GM21423 (cell line): ENCODE results near the gene DECR2.
"Not testable (repeated sequence)": the region's sequence is repeated elsewhere in the genome, so short reads cannot be mapped to it uniquely, and the experiment has no call there.

Experiments used
- ATAC-seq: cut with Tn5 transposase; IDR thresholded peaks from one replicate; pipeline ENCODE4 v1.9.1; 2021; ENCODE audit warnings: mild to moderate bottlenecking, moderate library complexity; ENCODE audit not compliant: unreplicated experiment

Gene DECR2

DNA sequence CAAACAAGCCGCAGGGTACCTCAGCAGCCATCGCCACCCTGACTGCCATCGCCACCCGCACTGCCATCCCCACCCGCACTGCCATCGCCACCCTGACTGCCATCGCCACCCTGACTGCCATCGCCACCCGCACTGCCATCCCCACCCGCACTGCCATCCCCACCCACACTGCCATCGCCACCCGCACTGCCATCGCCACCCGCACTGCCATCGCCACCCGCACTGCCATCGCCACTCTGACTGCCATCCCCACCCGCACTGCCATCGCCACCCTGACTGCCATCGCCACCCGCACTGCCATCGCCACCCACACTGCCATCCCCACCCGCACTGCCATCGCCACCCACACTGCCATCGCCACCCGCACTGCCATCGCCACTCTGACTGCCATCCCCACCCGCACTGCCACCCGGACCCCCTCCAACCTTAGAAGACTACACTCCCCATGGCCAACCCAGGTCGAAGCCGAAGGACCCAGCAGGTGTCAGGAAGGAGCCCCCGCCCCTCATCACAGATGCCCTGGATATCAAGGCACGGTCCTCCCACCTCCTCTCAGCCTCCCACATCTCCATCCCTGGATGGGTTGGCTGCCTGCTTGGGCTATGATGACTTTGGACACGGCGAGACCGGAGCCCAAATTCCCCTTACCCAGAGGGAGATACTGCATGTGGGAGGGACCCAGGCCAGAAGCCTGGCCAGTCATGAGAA, 23.4 kb upstream of the DECR2 start:
- ATAC-seq, result not testable (repeated sequence)

DNA sequence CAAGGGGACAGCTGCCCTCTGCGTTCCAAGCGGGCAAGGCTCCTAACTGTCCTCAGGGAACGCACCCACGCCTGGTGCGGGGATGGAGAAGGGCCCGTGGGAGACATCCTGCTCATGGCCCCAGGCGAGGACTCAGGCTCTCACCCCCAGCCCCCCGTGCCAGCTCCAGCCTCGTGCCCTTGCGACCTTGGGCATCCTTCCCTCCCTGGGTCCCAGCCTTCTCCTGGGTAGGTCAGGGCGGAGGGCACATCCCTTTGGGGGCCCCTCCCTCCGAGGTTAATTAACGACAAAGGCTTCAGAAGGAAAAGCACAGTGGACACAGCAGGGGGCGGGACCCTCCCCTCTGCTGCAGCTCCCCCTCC, 22.9 kb upstream of the DECR2 start:
- no peak for ATAC-seq

DNA sequence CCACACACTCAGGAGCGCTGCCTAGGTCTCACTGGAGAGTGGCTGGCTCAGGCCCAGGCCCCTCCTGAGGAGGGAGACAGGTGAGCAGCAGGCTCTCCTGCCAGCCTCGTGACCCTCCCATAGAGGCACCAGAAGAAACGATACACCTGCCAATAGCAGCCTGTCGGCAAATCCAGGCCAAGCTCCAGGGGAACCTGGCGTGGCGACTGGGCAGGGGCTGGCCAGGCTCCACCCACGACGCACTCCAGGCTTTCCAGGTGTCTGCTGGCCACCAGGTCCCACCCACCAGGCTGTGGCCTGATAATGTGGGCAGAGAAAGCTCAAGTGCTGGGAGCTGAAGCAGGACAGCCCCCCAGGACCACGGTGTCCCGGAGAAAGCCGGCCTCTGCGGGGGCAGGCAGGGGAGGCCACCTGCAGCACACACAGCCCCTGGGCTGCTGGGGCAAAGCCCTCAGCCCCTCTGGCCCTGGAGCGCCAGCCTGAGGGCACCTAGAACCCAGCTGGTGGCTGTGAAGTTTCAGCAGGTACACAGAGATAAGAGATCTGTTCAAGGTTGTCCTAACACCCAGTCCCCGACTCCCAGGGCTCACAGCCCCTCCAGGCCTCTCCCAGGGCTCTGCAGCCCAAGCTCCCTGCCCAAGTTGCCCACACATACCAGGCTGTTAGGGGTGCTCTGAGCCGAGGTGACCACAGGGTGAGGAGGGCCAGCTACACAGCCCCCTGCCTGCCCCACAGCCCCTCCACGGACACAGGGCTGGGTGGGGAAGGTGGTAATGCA, 22.3 kb upstream of the DECR2 start:
- no peak for ATAC-seq

DNA sequence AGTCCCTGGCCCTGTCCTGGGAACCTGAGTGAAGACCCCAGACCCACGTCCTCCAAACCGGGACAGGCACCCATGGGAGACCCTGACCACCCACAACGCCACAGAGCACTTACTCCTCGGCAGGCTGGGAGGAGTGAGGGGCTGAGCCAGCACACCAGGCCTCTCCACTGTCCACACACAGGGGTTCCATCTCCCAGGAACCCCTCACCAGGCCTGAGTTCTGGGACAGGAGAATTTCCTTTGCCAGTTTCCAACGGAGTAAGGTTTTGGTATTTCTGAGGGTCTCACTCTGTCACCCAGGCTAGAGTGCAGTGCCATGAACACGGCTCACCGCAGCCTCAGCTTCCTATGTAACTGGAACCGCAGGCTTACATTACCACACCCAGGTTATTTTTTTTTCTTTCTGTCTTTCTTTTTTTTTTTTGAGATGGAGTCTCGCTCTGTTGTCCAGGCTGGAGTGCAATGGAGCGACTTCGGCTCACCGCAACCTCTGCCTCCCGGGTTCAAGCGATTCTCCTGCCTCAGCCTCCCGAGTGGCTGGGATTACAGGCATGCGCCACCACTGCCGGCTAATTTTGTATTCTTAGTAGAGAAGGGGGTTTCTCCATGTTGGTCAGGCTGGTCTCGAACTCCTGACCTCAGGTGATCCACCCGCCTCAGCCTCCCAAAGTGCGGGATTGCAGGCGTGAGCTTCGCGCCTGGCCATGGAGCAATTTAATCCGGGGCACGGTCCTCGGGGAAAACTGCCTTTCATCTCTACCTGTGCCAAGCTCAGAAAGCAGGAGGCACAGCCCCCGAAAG, 21.5 kb upstream of the DECR2 start:
- ATAC-seq, result no peak

DNA sequence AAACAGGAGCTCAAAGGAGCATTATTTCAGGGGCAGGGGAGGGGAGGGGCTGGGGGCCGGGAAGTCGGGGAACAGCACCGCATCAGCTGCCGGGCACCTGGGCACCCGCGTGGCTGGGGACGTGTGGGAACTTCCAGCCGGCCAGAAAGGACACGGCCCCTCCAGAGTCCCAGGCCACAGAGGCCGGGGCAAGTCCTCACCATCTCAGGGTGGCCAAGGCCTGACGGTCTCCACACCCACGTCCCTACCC, 21.0 kb upstream of the DECR2 start:
- ATAC-seq, result no peak

DNA sequence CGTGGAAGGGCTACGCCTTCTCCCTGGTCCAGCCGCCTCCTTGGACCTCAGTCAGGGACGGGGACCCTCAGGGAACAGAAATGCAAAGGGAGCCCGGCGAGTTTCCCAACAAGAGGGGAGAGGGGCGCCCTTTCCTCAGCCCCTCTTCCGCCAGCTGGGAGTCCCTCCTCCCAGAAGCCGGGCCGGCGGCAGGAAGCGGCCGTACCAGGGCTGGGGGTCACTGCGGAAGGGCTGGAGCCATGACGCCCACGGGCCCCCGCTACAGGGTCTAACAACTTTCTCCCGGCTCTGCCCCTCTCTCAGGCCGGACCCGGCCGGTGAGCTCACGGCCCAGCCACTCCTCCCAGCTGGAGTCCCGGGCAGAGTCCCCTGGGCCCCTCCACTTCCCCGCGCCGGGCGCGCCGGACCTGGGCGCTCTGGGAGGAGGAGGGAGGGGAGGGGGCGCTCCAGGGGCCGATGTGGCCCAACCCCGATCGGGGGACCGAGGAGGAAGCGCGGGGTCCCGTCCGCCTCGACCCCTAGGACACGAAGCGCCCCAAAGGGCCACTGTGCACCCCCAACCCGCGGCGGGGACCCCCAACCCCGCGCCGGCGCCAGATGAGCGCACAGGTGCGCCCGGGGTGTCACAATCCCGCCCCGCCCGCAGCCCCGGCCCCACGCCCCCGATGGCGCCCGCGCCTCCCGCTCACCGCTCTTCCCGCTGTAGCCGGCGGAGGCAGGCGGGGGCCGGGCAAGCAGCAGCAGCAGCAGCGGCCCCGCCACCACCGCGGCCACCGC, 20.5 kb upstream of the DECR2 start:
- ATAC-seq, result no peak

DNA sequence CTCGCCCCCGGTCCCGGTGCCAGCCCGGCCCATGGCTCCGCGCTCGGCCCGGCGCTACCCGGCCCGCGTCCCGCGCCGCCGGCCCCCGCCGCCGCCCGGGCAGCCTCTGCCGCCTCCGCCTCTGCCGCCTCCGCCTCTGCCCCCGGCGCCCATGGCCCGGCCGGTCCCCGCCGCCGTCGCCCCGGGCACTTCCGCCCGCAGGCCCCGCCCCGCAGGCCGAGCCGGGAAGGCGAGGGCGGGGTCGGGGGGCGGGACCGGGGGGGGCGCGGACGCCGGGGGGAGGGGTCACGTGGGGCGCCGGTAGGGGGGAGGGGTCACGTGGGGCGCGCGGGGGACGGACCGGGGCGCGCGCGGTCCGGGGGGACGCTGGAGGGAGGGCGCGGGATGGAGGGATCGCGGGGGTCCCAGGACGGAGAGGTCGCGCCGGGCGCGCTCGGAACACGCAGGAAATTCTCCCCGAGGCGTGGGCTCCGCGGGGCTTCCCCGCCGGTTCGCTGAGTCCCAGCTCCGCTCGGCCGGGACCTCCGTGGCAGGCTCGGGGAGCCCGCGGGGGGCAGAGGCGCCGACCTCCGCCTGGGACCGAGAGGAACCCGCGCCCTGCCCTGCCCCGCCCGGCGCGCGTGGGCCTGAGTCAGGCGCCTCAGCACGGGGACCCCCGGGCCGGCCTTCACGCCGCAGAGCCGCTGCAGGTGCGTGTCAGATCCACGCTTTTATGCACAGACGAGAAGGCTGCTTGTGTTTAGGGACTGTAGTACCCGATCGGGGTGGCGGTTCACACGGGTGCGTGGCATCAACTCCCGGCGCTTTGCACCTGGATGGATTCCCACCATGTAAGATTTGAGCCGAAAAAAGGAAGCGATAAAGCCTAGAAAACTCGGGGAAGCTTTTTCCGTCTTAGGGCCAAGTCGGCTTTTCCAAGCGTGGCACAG, 19.6 kb upstream of the DECR2 start, which contains the start of gene PGAP6:
PGAP6 (minus strand) TSS at position 190 of the 929 bp plus-strand sequence; CDS start at position 33, 157 bp downstream.
- peak; percentile 49 for ATAC-seq

DNA sequence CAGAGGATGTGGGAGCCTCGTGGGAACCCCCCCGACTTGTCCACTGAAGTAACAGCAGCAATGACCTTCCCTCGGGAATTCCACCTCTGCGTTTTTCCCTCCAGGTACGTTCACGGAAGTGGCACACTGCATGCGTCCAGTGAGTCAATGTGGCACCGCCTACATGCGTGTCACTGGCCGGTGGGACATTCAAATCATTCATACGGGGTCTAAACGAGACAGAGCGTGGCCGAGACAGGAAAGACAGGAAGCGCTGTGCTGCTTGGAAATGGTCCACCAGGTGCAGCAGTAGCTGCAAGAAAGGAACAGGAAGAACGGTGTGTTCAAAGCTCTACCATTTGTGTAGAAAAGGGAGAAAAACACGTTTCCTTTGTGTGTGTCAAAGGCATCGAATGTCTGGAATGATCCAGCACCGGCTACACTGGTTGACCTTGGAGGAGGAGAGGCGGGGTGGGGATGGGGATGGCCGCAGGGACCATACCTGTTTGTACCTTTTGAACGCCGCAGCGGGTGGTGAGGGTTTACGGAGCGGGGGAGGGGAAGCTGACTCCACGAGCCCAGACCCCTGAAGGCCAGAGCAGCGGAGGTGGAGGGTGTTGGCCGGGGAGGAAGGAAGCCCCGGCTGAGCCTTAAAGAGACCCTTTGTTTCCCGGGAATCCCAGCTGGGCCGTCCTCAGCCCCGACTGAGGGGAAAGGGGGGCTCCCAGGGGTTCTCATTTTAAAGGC, 18.2 kb upstream of the DECR2 start:
- ATAC-seq, result peak; percentile 37

DNA sequence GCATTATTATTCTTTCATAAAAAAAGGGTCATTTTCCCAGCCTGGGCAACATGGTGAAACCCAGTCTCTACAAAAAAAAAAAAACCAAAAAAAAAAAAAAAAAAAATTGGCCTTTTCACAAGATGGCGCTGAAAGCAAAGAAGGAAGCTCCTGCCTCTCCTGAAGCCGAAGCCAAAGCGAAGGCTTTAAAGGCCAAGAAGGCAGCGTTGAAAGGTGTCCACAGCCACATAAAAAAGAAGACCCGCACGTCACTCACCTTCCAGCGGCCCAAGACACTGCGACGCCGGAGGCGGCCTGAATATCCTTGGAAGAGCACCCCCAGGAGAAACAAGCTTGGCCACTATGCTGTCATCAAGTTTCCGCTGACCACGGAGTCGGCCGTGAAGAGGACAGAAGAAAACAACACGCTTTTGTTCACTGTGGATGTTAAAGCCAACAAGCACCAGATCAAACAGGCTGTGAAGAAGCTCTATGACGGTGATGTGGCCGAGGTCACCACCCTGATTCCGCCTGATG, 15.0 kb upstream of the DECR2 start:
- ATAC-seq, result no peak

DNA sequence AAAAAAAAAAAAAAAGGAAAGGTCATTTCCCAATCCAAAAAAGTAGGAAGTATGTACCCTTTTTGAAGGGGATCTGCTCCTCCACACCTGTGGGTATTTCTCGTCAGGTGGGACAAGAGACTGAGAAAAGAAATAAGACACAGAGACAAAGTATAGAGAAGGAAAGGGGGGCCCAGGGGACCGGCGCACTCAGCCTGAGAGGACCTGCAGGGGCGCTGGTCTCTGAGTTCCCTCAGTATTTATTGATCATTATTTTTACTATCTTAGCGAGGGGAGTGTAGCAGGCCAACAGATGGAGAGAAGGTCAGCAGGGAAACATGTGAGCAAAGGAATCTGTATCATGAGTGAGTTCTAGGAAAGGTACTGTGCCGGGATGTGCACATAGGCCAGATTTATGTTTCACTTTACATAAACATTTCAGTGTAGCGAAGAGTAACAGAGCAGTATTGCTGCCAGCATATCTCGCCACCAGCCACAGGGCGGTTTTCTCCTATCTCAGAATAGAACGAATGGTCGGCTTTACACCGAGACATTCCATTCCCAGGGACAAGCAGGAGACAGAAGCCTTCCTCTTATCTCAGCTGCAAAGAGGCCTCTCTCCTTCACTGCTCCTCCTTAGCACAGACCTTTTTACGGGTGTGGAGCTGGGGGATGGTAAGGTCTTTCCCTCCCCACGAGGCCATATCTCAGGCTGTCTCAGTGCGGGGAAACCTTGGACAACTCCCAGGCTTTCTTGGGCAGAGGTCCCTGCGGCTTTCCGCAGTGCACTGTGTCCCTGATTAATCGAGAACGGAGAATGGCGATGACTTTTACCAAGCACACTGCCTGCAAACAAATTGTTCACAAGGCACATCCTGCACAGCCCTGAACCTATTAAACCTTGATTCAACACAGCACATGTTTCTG, 13.7 kb upstream of the DECR2 start:
- ATAC-seq, result not testable (repeated sequence)

DNA sequence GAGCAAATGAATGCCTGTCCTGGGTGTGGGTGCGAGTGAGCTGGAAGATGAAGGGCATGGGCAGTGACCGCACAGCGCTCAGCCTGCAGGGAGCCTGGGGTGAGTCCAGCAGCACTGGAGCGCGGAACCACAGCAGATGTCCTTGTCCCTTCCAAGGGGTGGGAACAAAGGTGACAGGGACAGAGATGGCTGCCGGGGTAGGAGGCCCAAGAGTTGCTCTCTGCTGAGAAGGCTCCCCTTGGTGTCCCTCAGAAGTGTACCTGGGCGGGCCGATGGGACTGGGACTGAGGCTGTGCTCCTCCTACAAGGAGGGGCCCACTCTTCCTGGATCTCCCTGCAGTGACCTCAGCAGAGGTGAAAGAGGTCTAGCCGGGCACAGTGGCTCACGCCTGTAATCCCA, 12.3 kb upstream of the DECR2 start:
- ATAC-seq, result no peak

DNA sequence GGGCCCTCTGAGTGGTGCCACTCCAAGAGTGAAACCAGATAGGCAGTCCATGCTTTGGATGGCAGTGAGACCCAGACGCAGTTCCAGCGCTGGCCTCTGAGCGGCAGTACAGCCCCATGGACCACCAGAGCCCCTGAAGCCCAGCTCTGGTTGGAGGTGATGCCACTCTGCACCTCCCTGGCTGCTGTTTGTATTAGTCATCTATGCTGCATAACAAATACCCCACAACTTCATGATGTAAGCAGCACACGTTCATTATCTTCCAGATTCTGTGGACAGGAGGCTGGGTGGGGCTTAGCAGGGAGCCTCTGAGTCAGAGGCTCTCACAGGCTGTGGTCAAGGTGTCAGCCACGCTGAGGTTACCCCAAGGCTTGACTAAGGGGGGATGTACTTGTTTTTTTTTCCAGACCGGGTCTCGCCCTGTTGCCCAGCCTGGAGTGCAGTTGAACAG, 9.8 kb upstream of the DECR2 start:
- ATAC-seq, result no peak

DNA sequence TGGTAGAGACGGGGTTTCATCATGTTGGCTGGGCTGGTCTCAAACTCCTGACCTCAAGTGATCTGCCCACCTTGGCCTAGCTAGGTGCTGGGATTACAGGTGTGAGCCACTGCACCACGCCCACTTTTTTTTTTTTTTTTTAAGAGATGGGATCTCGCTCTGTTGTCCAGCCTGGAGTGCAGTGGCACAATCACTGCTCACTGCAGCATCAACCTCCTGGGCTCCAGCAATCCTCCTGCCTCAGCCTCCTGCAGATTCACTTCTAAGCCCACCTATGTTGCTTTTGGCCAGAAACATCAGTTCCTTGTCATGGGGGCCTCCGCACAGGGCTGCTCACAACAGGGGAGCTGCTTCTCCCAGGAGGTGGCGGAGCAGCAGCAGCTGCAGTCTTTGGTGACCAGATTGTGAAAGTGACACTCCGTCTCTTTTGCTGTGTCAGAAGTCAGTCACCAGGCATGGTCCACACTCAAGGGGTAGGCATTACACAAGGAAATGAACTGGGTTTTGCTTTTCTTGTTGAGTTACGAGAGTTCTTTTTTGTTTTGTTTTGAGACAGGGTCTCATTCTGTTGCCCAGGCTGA, 9.1 kb upstream of the DECR2 start:
- ATAC-seq, result no peak

DNA sequence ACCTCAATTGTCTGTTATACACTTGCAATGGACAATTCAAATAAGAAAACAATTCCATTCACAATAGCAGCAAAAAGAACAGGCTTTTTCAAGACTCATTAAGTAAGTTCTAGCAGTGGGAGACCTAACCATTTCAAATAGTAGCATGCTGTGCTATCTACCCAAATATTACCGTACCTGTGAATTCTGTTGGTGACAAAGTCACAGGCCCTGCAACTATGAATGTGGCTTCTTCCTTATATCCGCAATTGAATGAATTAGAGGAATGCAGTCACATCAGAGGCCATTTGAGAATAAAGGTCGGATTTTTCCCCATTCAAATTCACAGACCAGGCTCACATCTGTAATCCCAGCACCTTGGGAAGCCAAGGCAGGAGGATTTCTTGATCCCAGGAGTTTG, 5.5 kb upstream of the DECR2 start:
- no peak for ATAC-seq

DNA sequence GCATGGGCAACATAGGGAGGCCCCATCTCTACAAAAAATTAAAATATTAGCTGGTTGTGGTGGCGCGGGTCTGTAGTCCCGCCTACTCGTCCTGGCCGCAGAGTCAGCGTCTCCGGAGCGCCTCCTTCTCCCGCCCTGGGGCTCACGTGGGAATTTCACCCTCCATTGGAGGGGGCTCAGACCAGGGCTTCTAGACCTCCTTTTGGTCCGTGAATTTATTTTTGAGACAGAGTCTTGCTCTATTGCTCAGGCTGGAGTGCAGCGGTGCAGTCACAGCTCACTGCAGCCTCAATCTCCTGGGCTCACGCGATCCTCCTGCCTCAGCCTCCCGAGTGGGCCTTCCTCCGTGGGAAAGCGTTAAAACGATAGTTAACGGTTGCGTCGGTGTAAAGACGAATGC, 5.1 kb upstream of the DECR2 start:
- no peak for ATAC-seq

DNA sequence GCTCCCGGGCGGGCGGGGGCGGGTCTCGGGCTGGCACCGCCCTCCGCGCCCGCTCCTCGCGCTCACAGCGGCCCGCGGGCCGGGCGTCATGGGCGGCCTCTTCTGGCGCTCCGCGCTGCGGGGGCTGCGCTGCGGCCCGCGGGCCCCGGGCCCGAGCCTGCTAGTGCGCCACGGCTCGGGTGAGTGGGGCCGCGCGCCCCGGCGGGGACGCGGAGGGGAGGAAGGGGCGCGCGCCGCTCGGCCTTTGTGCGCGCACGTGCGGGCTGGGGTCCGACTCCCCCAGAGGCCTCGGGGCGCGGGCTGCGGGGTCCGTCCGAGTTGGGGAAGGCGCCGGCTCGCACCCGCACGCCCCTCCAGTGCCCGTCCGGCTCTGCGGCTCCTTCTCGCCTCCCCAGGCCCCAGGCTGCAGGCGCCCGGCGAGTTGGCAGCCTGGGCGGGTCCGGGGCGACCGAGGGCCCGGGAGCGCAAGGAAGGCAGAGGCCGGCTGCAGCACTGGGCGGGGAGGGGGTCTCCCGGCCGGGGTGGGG, 4.5 kb upstream of the DECR2 start, which contains the start of gene NME4:
NME4 (plus strand) TSS at position 65 of the 527 bp plus-strand sequence; CDS start at position 89, 24 bp downstream.
- ATAC-seq, result no peak

DNA sequence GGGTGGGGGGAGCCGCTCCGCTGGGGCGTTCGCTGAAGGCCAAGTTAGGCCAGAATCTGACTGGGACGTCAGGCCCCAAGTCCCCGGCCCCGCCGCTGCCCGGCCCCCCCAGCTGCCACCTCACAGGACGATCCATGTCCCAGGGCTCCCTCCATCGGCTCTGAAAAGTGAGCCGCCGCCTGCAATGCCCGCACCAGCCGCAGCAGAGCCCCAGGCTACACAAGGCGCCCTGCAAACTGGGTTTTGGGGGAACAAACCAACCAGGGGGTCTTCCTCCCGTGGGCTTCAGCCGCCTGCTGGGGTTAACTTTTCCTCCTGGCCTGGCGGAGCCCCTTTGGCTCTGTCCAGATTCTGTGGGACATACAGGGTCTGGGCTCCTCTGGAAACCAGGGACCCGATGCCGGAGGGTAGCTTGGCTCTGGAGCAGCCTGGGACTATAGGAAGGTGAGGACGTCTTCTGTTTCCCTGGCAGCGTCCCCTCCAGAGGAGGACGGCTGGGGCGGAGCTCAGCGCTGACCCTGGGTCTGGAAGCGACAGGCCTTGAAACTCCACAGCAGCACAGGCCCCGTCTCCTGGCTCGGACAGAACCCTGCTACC, 3.9 kb upstream of the DECR2 start:
- ATAC-seq, result no peak
